ENCODE measurements around the gene KLHL24. TPM values are rescaled to one million over a fixed set of nuclear protein-coding genes. Genes with fewer than 3 reads are reported as not detected.

The KLHL24 gene
- total RNA-seq, 1 donor = 56.0 TPM

DNA sequence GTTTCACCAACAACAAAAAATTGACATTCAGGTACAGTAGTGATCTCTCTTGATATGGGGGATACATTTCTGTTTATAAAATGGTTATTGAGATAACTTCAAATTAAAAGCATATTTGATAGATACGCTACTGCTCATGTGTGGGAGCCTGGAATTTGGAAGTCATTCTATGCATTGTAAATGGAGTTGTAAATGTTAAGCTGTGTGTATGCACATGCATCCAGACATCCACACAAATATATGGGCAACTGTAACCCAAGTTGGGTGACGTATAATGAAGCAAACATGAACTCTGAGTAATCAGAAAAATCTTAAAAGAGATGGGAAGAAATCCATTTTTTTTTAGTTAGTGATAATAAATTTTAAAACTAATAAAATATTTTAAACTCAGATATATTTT lies 9.8 kb downstream of the KLHL24 start:
- no peak for TF ChIP-seq CTCF (IDR thresholded peaks at IDR 0.05; ENCODE audit: insufficient read depth, low read length)
- DNase-seq (ENCODE audit: low read depth) = no peak
- H3K4me3 ChIP-seq (ENCODE audit: low read depth, low read length) = no peak overlapping the region

DNA sequence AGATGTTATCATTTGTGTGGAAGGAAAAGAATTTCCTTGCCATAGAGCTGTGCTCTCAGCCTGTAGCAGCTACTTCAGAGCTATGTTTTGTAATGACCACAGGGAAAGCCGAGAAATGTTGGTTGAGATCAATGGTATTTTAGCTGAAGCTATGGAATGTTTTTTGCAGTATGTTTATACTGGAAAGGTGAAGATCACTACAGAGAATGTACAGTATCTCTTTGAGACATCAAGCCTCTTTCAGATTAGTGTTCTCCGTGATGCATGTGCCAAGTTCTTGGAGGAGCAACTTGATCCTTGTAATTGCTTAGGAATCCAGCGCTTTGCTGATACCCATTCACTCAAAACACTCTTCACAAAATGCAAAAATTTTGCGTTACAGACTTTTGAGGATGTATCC lies 15.1 kb downstream of the KLHL24 start:
- no peak overlapping the region for H3K4me3 ChIP-seq (ENCODE audit: low read depth, low read length)
- DNase-seq (ENCODE audit: low read depth) = no peak
- no peak for TF ChIP-seq CTCF (IDR thresholded peaks at IDR 0.05; ENCODE audit: insufficient read depth, low read length)

DNA sequence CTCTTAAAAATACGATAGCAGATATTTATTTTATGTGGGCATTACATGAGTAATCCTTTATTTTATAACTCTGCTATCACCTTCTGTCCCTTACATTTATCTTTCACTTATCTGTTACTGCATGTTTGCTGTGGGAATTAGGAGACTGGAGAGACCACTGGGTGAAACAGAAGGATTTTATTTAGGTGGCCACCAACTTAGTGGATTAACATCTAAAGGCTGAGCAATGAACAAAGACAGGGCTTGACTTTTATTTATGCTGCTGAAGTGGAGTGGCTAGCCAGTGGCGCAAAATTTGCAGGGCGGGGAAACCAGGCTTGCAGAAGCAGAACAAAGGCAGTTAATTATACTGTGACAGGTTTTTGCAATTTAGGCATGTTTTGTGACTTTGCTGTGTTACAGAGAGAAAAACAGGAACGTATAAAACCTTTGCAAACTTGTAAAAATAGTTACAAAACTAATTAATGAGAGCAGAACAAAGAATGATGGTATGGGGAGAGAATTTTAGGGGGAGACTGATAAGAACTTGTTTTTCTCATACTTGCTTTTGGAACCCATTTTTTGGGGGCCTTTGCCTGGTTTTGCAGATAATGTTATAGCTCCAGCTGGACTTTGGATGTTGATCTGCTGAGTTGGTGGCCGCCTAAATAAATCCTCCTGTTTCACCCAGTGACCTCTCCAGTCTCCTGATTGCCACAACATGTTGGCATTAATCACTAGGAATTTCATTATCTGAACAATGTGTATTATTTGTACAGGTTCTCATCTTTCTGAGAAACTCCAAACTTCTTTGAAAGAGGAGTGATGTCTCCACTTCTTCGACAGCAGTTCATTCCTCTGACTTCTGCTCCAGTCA lies 18.0 kb downstream of the KLHL24 start:
- DNase-seq (ENCODE audit: low read depth) = peak; percentile 10
- TF ChIP-seq CTCF (IDR thresholded peaks at IDR 0.05; ENCODE audit: insufficient read depth, low read length) = no peak
- no peak overlapping the region for H3K4me3 ChIP-seq (ENCODE audit: low read depth, low read length)

DNA sequence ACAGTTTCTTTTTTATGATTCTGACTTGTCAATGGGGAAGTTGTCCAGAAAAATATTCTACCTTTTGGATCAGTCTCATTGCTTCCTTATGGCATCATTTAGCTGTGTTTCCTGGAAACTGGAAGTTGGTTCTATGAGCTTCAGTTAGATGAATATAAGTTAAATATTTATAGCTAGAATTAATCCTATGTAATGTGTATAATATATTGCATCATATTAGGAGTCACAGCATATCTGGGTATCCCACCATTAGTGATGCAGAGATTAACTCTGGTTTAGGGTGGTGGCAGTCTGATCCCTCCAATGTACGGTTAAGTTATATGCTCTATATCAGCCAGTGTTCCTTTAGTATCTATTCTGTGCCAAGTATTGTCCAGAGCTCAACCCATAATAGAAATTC lies 19.3 kb downstream of the KLHL24 start:
- DNase-seq (ENCODE audit: low read depth) = no peak
- H3K4me3 ChIP-seq (ENCODE audit: low read depth, low read length) = no peak overlapping the region
- TF ChIP-seq CTCF (IDR thresholded peaks at IDR 0.05; ENCODE audit: insufficient read depth, low read length) = no peak

- no peak for DNase-seq (ENCODE audit: low read depth)
- H3K4me3 ChIP-seq (ENCODE audit: low read depth, low read length) = no peak overlapping the region
- no peak for TF ChIP-seq CTCF (IDR thresholded peaks at IDR 0.05; ENCODE audit: insufficient read depth, low read length)
Measured at GRCh38 chr3:183662099-183662498, 26.7 kb downstream of the KLHL24 start.

- DNase-seq (ENCODE audit: low read depth) = peak; percentile 97
- TF ChIP-seq CTCF (IDR thresholded peaks at IDR 0.05; ENCODE audit: insufficient read depth, low read length) = no peak
- no peak overlapping the region for H3K4me3 ChIP-seq (ENCODE audit: low read depth, low read length)
Measured at GRCh38 chr3:183664913-183665381, 29.5 kb downstream of the KLHL24 start.

All from fibroblast of the aortic adventitia (primary cell).